SK-N-SH treated with all-trans-retinoic acid at 6 μM for 48 hours (cell line): ENCODE data around the gene TDRD9.

Experiments
- CSRNP3 ChIP-seq: fragments of 250-450 bp; sonication (Bioruptor Pico); IDR thresholded peaks from 2 replicates; pipeline ENCODE4 v1.5.1; 2021; ENCODE audit warnings: mild to moderate bottlenecking, moderate library complexity
- POU6F1 ChIP-seq: fragments of 250-450 bp; sonication (Bioruptor Pico); IDR thresholded peaks from 2 replicates; pipeline ENCODE4 v1.8.0; 2021; ENCODE audit warnings: low read depth, mild to moderate bottlenecking, moderate library complexity, borderline replicate concordance
- RARB ChIP-seq: fragments of 250-450 bp; sonication (Bioruptor Pico); IDR thresholded peaks from 2 replicates; pipeline ENCODE4 v1.8.0; 2021; ENCODE audit warnings: mild to moderate bottlenecking, moderate library complexity
- SNAI2 ChIP-seq: fragments of 250-450 bp; sonication (Bioruptor Pico); IDR thresholded peaks from 2 replicates; pipeline ENCODE4 v1.5.0; 2020; ENCODE audit warnings: mild to moderate bottlenecking, moderate library complexity

The TDRD9 gene

GRCh38 chr14:104101651-104102281, 173.5 kb downstream of the TDRD9 start (continued):
- TF ChIP-seq POU6F1 (CRISPR knock-in tag) (no peak), CSRNP3 (CRISPR knock-in tag) (no peak), SNAI2 (CRISPR knock-in tag) (no peak), RARB (no peak)
